HG02798 (cell line): ENCODE measurements around the gene SMAP2.
"Not testable (repeated sequence)": the region's sequence is repeated elsewhere in the genome, so short reads cannot be mapped to it uniquely, and the experiment has no call there.

Source experiments
- ATAC-seq: cut with Tn5 transposase; IDR thresholded peaks from one replicate; pipeline ENCODE4 v1.9.1; 2021; ENCODE audit warnings: mild to moderate bottlenecking; ENCODE audit not compliant: unreplicated experiment, poor library complexity

SMAP2 gene

DNA sequence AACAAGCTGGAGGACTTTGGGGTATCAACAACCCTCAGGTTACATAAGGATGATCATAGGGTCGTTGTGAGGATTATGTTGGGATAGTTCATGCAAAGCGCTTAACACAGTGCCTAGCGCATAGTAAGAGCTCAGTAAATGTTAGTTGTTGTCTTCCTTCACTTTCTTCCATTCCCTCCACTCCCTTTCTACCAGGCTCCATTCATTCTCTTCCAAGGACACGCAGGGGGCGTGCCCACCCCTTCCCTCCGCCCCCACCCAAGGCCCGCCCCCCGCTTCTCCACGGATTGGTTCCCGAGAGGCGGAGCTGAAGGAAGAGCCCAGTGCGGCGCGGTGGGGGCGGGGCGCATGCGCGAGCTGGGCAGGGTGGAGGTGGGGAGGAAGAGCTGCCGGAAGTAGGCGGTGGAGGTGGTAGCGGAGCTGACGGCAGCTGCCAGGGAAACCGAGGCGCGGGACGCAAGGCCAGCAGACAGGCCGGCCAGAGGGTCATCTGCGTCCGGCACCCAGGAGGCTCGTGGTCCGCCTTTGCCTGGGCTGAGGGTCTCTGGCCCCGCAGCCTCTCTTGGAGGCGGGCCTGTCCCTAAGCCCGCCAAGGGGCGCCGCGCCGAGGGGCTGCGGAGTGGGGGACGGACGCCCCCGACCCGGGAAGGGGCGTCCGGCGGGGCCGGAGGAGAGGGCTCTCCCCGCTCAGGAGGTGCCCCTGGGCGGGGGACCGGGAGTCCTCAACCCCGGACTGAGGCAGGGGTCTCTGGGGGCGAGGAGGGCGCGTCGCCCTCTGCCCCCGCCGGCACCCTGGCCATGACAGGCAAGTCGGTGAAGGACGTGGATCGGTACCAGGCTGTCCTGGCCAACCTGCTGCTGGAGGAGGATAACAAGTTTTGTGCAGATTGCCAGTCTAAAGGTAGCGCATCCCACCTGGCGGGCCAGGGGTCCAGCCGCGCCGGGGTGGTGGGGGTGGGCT lies at the start of gene SMAP2:
SMAP2 (plus strand) TSS at position 405 of the 961 bp plus-strand sequence; CDS start at position 799, 394 bp downstream.
- ATAC-seq, result peak; percentile 93

DNA sequence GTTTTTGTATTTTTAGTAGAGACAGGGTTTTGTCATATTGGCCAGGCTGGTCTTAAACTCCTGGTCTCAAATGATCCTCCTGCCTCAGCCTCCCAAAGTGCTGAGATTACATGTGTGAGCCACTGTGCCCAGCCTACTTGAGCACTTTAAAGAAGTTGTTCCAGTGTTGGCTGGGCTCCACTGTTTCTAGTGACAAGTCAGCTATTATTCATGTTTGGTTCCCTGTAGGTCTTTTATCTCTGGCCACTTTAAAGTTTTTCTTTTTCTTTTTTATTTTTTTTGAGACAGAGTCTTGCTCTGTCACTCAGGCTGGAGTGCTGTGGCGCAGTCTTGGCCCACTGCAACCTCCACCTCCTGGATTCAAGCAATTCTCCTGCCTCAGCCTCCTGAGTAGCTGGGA lies 42.1 kb upstream of the SMAP2 start:
- not testable (repeated sequence) for ATAC-seq

DNA sequence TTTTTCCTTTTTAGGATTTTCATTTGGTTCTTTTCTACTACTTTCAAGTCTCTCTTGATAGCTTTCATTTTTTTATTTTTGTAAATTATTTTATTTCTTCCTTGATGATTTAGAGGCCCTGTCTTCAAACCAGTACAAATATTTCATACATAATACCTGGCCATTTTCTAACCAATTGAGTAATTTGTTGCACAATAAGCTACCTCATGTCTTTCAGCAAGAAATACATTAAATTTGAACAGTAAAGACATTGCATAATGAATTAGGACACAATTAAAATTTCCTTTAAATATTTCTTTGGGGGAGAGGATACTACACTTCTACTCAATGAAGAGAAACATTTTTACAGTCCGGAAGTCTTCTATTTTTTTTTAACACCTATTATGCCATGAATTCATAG lies 40.8 kb upstream of the SMAP2 start:
- ATAC-seq, result no peak

DNA sequence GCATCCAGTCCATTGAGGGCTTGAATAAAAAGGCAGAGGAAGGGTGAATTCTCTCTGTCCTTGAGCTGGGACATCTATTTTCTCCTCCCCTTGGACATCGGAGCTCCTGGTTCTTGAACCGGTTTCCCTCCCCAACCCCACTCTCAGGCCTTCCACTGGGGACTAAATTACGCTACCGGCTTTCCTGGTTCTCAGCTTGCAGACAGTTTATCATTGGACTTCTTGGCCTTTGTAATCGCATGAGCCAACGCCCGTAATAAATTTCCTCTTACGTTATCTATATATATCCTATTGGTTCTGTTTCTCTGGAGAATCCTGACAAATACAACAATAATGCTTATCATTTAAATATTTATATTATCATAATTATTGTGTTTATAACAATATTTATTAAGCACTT lies 36.1 kb upstream of the SMAP2 start:
- ATAC-seq, result no peak

DNA sequence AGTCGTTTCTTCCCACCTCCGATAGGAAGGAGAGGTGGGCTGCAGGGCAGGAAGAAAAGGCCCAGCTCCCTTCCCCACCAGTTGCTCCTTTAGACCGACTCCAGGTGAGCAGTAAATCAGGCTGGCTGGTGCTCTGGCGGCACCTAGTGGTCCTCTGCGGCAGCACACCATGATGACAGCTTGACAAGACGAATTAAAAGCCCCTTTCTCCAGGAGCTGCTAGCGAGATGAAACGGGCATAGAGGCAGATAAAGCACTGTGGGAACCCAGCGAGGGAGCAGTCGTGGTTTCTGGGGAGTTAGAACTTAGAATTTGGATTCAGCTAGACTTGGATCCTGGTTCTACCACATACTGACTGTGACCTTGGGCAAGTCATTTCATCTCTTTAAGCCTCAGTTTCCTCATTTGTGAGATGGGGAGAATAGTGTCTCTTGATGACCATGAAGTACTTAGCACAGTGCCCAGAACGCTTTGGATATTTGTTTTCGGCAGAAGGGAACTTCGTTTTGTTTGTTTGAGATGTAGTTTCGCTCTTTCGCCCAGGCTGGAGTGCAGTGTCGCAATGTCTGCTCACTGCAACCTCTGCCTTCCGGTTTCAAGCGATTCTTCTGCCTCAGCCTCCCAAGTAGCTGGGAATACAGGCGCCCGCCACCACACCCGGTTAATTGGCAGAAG lies 34.6 kb upstream of the SMAP2 start:
- peak; percentile 49 for ATAC-seq

DNA sequence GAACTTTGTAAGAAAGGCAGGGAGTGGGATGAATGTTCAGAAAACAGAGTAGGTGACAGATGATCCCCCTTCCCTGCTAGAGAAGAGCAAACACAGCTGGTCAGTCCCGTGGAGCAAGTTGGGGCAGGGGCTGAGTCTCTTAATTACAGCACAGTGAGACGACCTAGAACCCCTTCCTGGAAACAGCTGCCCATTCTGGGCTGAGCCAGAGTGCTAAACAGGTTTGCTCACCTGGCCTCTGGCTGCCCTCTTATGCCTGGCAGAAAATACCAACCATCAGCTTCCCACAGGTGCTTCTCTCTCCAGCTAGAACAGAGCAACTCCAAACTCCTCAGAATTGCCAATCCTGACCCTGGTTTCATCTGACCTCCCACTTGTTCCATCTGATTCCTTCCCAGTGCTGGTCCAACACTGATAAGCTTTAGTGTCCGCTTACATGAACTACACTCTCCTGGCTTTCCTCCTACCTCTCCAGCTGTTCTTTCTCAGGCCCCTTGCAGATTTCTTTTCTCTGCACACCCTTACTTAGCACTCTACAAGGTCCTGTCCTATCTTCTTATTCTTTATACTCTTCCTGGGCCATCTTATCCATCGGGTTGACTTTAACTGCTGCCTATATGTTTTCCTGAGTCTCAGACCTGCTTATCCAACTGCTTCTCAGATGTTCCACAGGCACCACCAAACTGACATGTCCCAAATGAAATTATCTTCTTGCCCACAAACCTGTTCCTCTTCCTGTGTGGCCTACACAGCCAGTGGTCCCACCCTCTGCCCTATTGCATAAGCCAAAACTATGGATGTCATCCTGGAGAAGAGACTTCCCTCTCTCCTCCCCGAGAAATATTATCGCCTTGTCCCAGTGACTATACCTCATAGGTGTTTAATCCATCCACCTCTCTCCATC lies 33.9 kb upstream of the SMAP2 start:
- no peak for ATAC-seq

DNA sequence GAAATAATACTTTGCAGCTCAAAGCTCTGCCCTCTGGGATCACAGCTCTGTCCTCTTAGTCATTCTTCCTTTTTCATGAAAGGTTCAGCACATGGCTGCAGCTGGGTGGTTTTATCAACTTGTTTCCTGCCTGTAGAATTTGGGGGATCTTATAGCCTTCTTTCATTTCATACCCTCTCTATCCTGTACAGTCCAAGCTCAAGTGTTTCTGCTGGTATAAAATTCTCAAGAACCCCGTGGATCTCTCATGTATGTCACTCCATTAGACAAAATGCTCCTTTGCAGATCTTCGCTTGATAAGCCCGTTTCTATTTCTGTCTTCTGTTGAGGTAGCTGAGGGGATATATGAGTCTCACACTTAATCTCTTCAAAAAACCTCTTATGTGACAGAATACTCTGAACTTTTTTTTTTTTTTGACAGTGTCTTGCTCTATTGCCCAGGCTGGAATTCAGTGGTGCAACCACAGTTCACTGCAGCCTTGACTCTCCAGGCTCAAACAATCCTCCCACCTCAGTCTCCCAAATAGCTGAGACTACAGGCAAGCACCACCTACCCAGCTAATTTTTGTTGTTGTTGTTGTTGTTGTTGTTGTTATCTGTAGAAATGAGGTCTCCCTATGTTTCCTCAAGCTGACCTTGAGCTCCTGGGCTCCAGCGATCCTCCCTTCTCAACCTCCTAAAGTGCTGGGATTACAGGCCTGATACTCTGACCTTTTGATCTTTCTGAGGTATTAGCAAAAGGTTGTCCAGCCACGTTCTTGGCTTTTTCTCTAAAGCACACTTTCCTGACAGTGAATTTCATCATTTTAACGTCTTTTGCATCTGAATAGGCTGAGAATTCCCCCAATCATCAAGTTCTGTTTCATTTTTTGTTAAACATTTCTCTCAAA lies 31.8 kb upstream of the SMAP2 start:
- ATAC-seq, result no peak

DNA sequence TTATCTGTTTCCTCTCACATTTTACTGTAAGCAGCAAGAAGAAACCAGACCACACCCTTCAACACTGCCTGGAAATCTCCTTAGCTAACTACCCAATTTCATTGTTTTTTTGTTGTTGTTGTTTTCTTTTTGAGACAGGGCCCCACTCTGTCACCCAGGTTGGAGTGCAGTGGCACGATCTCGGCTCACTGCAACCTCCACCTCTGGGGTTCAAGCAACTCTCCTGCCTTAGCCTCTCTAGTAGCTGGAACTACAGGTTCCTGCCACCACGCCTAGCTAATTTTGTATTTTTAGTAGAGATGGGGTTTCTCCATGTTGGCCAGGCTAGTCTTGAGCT lies 31.2 kb upstream of the SMAP2 start:
- not testable (repeated sequence) for ATAC-seq

DNA sequence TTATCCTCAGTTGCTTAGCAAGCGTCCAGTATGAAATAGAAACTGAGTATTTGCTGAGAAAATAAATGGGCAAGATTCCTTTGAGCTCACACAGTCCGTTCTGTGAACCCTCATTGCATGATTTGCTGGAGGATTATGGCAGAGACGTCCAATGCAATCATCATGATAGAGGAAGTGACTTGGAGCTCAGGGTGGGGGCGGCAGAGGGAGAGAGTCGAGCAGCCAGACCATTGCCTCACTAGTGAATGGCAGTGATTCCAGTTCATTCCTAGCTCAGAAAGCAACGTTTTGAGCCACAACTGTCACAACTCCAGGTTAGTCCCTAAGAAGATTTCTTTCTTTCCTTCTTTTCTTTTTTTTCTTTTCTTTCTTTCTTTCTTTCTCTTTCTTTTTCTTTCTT lies 28.9 kb upstream of the SMAP2 start:
- ATAC-seq, result no peak

DNA sequence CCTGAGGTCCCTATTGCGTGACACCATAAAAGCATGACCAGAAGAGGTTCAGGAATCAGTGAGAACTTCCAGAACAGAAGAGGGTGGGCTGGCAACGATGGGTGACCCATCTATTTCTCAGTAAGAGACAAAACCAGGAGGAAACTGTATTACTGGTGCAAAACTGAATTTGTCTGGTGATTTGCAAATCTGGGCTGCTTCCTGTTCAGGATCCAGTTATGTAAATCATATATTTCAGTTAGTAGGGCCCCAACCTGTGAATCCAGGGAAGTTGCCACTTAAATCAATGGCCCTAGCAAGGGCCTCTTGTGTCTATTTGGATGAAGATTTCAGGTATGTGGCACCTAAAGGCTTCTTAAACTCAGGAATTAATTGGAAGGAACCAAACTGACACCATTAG lies 23.1 kb upstream of the SMAP2 start:
- no peak for ATAC-seq

DNA sequence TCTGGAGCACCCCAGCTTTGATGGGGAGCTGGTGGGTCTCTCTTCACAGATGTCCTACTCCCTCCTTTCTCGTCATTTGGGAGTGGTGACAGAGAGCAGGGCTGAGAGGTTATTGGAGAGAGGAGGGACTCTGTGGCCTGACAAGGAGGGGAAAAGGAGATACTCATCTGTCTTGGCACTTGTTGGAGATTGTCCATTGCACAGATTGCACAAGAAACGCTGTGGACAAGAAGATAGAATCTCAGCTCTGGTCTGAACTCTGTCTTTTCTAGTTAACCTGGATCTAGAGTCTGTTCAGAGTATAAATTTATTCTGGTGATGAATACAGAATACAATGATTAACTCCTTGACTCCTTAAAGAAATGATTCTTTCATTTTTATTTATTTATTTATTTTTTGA lies 22.4 kb upstream of the SMAP2 start:
- no peak for ATAC-seq

DNA sequence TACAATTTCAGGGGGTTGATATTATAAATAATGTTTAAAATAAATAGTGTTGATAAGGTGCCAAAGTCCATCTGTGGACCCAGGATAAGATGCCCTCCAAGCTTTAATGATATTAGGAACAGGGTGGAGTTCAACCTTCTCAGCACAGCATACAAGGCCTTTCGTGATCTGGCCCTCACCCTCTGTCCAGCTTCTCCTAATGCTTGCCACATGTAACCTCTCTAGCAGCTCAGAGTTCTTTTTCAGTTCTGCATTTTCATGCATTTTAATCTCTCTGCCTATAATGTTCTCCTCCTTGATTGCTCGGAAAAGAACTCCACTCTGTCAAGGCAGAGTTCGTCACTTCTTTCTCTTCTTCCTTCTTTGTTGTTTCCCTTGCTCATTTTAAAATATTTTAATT lies 21.4 kb upstream of the SMAP2 start:
- no peak for ATAC-seq

DNA sequence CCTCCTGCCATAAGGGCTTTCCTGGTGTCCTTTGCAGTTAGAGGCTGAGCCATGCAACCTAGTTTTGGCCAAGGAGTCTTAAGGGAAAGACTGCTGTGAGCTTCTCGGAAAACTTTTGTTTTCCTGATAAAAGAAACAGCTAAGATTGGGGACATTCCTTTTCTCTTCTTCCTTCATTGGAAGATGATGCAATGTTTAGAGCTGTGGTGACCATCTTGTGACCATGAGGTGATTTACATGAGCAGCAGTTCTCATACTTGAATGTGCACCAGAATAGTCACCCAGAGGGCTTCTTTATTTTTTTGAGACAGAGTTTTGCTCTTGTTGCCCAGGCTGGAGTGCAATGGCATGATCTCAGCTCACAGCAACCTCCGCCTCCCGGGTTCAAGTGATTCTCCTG lies 20.4 kb upstream of the SMAP2 start:
- no peak for ATAC-seq

DNA sequence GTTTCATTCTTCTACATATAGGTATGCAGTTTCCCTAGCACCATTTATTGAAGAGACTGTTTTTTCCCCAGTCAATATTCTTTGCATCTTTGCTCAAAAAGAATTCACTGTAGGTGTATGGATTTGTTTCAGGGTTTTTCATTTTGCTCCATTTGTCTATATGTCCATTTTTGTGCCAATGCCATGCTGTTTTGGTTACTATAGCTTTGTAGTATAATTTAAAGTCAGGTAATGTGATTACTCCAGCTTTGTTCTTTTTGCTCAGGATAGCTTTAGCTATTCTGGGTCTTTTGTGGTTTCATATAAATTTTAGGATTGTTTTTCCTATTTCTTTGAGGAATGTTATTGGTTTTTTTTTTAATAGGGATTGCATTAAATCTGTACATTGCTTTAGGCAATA lies 15.9 kb upstream of the SMAP2 start:
- no peak for ATAC-seq

DNA sequence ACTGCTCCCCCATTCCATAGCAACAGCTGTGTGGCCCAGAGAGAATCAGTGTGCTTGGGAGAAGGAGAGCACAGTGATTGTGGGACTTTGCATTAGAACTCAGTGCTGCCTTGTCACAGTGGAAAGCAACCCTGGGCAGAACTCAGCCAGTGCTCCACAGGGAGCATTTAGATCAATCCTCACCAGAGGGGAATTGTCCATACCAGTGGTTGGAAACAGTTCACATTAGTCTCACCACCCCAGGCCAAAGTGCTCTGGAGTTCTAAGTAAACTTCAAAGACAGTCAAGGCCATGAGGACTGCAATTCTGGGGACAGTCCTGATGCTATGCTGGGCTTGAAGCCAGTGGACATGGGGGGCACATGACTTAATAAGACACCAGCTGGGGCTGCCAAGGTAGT lies 12.9 kb upstream of the SMAP2 start:
- no peak for ATAC-seq

DNA sequence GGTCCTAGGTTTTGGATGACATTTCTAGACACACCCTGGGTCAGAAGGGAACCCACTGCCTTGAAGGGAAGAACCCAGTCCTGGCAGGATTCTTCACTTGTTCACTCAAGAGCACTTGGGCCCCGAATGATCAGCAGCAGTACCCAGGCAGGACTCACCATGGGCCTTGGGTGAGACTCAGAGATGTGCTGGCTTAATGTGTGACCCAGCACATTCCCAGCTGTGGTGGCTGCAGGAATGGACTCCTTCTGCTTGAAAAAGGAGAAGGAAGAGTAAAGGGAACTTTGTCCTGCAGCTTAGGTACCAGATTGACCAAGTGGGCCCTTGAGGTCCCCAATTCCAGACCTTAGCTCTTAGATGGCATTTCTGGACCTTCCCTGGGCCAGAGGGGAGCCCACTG lies 12.3 kb upstream of the SMAP2 start:
- no peak for ATAC-seq

DNA sequence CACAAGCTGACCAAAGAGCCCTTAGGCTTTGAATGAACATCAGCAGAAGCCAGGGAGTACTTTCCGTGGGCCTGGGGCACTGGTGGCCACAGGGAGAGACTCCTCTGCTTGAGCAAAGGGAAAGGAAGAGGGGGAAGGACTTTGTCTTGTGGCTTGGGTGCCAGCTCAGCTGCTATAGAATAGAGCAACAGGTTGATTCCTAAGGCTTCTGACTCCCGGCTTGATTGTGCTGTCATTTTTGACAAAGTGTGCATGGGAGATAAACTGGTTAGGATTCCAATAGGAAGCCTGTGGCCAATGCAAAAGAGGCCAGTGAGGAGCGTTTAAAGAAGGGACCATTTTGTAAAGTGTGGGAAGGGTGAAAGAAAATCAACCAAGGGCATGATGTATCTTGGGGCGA lies 11.9 kb upstream of the SMAP2 start:
- no peak for ATAC-seq

DNA sequence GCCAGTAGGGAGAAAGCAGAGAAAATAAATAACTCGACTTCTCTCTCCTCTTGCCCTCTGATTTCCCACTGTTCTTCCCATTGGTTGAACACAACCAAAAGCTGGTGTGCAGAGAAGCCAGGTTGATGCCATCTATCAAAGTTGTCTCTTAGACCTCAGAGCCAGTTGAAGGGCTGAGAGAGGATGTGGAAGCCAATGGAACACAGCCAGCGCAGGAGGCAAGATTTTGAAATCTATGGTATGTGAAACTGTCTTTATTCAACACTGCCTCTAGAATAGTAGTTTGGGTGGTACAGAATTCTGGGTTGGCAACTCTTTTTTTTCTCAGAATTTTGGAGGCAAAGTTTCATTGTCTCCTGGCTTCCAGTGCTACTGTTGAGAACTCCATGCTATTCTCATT lies 11.3 kb upstream of the SMAP2 start:
- no peak for ATAC-seq

DNA sequence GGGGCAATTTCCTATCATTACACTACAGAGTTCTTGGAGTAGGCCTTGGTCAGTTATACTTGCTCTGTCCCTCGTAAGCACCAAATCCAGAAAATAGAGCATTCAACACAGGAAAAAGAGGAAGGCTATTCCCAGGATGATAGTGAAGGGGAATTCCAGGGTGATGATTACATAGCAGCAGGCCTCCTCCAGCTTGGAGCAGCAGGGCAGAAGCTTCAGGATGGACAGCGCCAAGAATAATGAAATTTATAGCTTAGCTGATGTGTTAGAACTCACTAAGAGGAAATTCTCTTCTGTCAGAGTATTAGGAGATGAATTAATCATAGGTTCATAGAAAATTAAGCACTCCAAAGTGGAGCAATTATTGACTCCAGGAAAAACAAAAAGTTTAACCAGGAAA lies 10.8 kb upstream of the SMAP2 start:
- ATAC-seq, result no peak

DNA sequence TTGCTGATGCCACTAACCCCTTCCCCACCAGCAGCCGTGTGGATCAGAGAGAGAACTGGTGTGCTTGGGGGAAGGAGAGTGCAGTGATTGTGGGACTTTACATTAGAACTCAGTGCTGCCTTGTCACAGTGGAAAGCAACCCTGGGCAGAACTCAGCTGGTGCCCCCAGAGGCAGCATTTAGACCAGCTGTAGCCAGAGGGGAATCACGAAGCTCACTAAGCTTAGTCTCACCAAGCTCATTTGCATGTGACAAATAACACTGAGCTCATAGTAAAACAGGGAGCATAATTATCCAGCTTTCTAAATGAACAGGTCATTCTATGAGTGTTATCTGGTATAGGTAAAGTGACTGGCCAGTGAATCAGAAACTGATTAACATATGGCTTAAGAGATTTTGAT lies 9.8 kb upstream of the SMAP2 start:
- peak; percentile 94 for ATAC-seq
